Umbilical cord (tissue), 2 donors: ENCODE data around the gene CDK18. TPM values are rescaled to one million over a fixed set of nuclear protein-coding genes. Genes with fewer than 3 reads are reported as not detected.
"Not testable (repeated sequence)": the region's sequence is repeated elsewhere in the genome, so short reads cannot be mapped to it uniquely, and the experiment has no call there.

Experiments used
- DNase-seq: peaks from one replicate; pipeline ENCODE4 v3.0.0-alpha.2; 2015; ENCODE audit warnings: low spot score
- total RNA-seq: library from RNA; depleted of rRNA; stranded (reverse); fragments of >200 nt; gene quantifications from one replicate; pipeline ENCODE4 v1.2.3, GENCODE V29; 2014; ENCODE audit warnings: low replicate concordance; ENCODE audit not compliant: insufficient read depth

The CDK18 gene
- total RNA-seq, 1 donor from 2014 or later, result 11.6 TPM

DNA sequence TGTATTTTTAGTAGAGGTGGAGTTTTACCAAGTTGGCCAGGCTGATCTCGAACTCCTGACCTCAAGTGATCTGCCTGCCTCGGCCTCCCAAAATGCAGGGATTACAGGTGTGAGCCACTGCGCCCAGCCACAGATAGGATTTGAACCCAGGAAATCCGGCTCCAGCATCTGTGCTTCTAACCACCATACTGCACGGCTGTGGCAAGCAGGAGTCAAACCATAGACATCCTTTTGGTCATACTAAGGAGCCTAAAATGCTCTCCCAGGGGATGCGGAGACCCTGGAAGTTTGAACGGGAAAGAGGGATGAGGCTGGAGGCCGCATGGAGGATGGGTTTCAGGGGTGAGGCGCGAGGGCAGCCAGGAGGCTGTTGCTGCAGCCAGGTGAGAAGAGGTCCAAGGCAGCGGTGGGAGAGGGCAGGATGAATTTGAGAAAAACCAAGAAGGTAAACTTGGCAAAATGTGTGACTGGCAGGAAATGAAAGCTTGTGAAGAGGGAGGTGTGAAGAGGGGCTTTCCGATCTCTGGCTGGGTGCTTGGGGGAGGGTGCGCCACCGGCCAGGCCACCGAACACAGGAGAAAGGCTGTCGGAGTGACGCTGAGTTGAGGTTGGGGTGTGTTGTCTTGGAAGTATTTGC lies 24.0 kb upstream of the CDK18 start:
- no peak for DNase-seq

DNA sequence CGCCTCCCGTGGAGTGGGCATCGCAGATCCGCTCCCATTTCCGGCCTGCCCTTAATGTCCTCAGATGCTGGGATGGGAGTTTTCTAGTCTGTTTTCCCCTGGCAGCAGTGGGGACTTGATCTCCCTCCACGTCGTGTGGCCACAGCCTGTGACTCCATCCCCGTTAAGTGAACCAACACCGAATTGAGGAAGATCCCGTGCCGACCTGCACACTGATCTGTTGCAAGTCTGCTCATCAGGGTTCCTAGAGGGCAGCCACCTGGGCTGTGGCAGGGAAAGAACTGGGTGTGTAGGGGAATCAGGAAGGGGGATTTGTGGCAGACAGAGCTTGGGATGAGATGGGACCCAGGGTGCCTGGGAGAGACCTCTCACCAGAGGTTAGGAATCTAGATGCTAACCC lies 23.3 kb upstream of the CDK18 start:
- DNase-seq, result no peak

DNA sequence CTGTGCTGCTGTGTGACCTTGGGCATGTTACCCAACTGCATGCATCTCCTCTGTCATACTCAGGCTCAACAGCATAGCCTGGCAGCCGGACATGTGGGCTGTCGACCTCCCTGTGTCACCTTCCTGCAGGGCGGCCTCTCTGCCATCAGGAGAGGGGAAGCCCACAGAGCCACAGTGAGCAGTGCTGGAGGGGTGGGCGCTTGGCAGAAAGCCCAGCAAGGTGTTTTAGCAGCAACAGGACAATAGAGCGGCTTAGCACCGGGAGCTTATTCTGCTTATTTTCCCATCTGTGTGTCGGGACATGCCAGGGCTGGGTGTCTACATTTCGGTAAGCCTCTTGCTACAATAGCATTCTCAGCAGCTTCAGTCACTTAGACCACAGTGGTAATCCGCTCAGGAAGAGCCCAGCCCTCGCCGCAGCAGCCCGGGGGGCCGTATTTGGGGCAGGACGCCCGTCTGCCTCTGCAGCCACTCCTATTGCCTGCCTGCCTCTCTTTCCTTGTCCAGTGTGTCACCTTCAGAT lies 22.8 kb upstream of the CDK18 start:
- no peak for DNase-seq

DNA sequence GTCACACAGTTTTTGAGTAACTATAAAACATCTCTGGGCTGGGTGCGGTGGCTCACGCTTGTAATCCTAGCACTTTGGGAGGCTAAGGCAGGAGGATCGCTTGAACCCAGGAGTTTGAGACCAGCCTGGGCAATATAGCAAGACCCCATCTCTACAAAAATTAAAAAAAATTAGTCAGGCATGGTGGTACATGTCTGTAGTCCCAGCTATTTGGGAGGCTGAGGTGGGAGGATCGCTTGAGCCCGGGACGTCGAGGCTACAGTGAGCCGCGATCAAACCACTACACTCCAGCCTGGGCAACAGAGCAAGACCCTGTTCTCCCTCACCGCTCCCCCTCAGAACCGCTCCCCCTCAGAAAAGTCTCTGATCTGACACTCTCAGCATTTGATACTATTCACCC lies 21.9 kb upstream of the CDK18 start:
- DNase-seq, result not testable (repeated sequence)

DNA sequence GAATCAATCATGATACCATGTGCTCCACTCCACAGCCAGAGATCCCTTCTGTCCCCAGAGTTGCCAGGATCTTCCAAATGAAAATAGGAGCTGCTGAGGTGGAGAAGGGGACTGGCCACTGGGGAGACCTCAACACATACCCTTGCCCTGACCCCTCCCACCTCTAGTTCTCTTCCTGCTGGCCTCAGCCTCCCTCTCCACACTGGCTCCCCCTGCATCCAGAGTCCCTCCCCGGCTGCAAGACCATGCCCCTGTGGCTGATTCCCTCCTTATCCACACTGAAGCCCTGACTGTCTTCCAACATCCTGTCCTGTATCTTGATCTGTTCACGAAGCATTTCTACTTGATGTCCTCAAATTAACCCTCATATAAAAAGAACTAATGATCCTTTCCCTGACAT lies 21.1 kb upstream of the CDK18 start:
- no peak for DNase-seq

DNA sequence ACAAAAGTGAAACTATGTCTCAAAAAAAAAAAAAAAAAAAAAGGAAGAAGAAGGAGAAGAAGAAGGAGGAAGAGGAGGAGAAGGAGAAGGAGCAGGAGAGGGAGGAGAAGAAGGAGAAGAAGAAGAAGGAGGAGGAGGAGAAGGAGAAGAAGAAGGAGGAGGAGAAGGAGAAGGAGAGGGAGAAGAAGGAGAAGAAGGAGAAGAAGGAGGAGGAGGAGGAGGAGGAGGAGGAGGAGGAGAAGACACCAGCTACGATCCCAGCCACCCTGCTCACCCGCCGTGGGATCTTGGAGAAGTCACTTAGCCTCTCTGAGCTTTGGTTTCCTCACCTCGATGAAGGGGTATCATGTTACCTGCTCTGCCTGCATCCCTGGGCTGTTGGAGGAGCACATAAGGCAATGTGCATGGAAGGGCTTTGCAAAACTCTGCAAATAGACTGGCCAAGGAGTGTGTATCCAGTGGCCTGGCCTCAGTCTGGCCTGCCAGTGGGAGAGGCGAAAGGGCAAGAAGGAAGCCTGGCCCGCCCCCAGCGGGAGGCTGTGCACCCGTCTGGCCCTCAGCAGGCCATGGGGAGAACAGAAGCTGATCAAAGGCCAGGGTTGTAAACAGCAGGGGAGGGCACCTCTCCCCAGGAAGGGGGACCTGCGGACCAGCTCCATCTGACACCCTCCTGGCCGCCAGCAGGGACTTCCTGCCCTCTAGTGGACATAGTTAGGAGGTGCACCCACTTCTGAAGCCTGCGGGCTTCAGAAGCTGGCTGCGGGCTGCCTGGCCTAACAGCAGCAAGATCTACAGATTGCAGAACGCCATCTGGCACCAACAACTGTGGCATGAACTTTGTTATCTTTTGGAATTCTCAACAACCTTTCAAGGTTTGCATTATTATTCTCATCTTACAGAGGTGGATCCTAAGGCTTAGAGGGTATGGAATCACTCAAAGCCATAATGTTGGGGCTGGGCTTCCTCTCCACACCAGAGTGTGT lies 19.2 kb upstream of the CDK18 start:
- peak; percentile 71 for DNase-seq

DNA sequence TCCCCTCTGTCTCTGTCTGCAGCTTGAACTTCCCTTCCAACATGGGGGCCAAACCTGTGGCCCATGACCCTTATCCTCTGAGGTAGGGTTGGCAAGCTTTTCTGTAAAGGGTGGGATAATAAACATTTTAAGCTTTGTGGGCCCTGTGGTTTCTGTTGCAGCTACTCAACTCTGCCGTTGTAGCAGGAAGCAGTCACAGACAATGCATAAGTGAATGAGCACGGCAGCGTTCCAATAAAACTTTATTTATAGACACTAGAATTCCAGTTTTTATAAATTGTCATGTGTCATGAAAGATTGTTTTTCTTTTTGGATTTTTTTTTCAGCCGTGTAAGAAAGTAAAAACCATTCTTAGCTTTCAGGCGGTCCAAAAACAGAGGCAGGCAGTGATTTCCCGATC lies 18.2 kb upstream of the CDK18 start:
- no peak for DNase-seq

DNA sequence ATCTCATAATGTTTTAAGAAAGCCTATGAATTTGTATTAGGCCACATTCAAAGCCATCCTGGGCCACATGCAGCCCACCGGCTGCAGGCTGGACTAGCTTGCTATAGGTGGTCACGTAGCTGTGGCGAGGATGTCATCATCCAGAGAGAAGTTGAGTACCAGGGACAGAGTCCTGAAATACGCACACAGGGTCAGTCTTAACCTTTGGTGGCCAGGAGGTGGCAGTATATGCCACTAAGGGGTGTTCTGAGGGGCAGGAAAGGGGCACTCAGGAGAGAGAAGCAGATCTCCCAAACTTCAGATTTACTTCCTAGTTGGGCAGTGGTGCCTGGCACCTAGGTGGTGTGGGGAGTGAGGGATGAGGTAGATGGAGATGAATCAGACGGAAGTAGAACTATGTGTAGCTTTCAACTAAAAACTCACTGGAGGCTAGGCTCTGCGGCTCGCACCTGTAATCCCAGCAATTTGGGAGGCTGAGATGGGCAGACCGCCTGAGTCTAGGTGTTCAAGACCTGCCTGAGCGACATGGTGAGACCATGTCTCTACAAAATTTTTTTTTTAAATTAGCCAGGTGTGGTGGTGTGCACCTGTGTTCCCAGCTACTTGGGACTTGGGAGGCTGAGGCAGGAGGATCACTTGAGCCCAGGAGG lies 16.3 kb upstream of the CDK18 start:
- DNase-seq, result peak; percentile 71

DNA sequence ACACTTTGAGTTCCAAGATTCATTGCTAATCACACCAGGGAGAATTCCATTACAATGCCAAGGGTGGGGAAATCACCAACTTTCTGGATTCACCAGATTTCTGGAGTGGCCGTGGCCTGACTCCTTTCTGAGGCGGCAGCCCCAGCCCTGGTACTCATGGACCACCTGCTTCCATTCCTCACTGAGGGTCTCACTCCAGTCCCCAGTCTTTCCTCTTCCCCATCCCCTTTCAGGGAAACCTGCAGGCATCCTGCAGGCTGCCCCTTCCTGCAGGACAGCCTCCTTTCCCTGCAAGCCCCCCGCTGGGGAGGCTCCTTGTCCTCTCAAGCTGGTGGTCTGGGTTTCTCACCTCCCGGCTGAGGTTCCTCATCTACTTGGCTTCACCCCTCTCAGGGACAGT lies 12.7 kb upstream of the CDK18 start:
- no peak for DNase-seq

DNA sequence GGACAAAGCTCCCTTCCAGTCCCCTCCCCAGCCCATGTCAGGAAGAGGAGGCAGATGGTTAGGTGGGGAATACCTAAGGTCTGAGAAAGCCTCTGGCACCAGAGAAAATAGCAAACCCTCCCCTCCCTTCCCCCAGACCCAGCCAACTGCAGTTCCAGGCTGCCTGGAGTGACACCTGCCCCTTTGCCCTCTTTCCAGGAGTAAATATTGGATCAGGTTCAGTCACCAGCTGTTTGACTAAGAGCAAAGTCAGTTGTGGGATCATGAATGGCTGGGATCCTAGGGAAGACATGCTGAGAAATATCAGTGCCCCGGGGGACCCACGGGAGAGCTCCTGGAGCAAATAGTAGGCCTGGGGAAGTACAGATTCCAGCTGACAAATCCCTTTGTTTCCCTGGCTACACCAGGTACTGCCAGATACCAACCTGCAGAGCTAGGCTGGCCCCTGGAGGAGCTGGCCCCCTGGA lies 12.2 kb upstream of the CDK18 start:
- no peak for DNase-seq

DNA sequence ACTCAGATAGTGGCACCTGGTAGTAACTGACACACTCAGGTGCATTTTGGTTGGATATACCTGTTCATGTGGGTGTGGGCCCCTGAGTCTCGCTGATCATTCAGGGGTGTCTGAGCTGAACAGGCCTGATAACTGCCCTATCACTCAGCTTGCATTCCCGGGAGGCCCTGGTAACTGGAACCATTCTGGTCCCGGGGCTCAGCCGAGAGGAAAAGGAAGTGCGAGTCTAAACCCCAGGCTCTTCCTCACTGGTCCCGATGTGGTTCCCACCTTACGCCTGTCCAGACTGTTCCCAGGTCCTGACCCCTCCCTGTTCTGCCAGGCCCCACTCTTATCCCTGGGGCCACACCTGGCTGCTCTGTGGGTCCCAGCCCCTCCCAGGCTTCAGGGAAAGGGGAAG lies 11.7 kb upstream of the CDK18 start:
- no peak for DNase-seq

DNA sequence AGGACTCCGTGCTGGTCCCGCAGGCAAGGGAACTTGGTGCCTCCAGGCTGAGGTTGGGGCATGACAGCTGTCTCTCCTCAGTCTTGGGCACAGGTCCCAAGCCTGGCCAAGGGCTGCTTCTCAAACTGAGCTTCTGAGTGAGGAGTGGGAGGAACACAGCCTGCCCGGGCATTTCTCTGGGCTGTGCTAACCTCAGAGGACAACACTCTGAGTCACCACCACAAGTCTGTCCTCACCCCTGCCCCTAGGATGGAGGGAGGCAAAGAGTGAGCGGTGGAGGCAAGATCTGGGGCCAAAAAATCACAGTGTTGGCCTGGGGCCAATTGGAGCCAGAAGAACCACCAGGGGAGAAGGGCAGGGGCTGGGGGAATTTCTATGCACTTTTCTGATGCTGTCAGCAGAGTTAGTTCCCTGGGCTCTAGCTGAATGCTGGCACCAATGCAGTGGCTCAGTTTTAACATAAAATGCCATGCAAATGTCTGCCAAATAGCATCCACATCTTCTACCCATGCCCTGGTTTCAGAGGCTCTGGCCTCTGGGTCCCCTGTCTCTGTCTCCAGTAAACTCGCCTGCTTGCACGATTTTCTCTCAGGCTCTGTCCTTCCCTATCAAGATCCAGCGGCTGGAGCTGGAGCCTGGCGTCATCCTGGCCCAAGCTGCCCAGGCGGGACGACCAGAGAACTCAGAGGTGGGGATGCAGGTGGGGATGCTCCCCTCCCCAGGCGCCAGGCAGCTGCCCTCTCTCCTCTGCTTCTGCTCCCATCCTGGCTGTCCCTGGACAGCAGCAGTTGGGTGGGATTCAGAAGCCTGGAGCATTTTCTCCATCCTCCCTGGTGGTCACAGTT lies 11.0 kb upstream of the CDK18 start:
- DNase-seq, result peak; percentile 51

DNA sequence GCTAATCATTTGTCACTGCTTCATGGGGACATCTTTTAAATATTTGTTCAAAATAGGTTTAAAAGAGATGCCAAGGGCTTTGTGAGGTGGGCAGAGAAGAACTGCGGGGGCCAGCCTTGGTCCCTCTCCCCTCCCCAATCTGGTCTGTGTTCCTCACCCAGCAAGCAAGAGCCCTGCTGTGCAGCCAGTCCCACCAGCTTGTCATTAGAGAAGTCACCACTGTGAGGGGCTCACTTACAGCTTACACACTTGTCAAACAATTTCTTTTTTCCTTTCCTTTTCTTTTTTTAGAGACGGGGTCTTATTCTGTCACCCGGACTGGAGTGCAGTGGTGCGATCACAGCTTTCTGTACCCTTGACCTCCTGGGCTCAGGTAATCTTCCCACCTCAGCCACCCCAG lies 10.4 kb upstream of the CDK18 start:
- no peak for DNase-seq

DNA sequence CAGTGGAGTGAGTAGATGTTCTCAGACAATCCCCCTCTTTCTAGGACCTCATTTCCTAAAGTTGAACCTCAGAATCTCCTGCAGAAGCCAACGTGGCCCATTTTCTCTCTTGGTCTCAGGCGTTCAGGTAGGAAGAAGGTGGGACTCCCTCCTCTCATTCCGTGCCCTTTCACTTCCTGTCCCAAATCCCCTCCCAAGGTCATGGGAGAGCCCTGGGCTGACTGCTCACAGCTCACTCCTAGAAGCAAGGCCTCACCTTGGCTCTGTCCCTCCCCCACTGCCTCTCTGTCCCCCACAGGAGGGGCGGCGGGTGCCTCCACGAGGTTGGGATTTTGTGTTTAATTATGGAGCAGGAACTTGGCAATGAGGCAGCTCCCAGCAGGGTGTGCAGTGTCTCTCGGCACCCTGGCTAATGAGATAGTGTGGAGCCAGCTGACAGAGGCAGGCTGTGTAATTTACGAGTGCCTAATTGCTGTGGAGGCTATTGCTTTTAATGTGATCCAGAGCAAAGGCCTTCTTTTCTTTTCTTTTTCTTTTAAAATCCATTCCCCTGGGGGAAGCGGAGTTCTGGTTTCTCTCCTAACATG lies 9.1 kb upstream of the CDK18 start:
- no peak for DNase-seq

DNA sequence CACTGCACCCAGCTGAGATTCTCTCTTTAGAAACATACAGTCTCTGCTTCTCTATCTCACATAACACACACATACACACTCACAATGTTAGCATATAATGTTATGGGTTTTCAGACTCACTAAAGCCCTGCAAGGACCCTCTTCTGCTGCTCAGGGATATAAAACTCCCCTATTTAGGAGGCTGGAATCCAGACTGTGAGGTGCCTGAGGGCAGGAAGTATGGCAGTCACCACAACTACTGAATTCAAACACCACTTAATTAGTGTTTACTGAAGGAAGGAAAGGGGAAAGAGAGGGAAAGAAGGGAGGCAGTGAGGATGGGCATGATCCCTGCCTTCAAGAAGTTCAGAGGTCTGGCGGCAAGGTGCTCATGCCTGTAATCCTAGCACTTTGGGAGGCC lies 7.8 kb upstream of the CDK18 start:
- no peak for DNase-seq

DNA sequence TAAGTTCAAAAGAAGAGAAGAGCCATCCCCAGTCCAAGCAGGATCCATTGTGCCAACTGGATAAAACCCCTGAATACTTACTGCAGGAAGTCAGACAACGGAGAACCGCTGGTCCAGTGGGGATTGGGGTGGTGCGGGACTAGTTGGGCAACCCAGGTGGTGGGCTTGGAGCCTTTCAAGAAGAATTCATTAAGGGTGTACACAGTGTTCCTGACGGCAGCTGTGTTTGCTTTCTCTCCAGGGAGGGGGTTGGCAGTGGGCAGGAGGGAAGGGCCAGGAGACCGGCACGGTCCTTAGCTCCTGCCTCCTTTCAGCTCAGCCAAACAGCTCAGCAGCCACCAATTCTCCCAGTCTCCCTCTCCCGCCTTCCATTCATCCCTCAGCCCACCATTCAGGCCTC lies 7.1 kb upstream of the CDK18 start:
- no peak for DNase-seq

DNA sequence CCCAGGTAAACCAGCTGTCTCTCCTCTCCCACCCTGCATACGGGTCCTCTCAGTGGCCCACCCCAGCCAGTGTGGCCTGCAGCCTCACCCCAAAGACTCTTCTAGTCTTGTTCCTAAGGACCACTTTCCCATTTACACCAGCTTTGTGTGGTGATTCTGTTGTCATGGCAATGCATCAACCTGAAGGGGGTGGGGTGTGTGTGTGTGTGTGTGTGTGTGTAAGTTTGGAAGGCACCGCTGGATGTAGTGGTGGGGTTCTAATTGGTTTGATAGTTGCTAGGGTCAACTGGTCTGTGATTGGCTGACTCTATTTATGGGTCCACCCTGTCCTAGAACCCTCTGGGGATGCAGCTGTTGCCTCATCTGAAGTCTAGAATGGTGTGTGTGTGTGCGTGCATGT lies 4.7 kb upstream of the CDK18 start:
- no peak for DNase-seq

DNA sequence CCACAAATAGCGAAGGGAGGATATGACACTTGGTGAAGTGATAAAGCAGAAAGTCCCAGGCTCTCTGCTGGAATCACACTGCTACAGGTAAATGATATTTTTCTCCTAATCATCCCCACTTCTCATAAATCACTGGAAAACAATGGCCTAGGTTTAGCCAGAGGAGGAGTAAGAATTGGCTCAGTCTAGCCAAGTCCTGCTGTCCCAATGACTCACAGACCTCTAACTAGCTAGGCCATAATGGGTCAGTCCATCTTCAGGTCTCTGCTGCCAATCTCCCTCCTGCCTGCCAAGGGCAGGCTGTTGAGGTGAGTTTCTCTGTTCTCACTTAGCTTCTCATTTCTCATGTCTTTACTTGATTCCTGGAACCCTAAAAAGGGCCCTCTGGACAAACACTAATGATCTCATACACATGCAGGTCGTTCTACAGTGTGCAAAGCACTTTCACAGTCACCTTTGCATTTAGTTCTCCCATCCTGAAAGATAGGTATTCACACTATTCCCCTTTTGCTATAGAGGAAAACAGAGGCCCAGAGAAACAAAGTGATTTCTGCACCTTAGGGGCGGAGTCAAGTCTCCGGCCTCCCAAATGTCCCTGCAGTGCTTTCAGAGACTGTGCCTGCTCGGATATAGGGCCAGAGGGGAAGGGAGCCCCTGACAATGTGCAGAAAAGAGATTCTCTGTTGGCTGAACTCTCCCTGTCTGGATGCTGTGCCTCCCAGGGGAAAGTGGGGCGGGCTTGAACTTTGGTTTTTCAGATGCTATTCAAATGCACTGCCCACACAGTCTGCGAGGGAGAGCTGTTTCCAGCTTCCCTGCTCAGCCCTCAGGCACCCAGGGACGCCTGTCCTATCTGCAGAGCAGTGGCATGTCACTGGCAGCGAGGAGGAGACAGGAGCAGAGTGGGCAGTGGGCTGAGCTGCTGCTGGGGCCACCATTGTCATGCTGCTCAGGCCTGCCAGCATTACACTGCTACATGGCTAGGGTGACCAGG lies 3.9 kb upstream of the CDK18 start:
- DNase-seq, result peak; percentile 42

DNA sequence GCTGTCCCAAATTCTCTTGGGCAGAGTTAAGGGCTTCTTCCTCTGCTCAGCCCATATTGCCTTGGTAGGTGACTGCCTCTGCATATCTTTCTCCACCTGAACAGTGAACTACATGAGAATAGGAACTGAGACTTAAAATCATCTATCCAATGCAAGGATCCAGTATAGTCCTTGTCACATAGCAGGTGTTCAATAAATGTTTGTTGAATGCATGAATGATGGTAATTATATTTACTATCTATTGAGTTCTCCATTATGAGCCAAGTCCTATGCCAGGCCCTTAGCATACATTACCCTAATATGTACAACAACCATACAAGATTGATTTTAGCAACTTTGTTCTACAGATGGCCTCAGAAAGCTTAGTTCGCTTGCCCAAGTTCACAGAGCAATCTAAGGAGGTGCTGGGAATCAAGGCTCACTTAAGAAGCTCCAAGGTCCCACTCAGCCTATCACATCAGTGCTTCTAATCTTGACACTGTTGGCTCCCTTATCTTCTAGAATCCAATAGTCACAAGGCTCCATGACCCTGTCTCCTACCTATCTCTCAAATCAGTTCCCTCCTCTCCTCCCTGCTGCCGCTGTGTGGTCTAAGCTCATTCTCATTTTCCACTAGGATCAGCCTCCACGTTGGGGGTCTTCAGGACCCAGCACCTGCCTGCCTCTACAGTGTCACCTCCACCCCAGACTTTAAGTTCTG lies 2.2 kb upstream of the CDK18 start:
- DNase-seq, result no peak
